HCT116 (cell line): ENCODE data around the gene SH2D1A.

ENCODE experiments used
- EZH2 ChIP-seq: fragments of 200-600 bp; sonication (generic); IDR thresholded peaks from 2 replicates; pipeline ENCODE4 v1.6.1; 2017; ENCODE audit warnings: antibody characterized with exemption, mixed run types
- RAD21 ChIP-seq: IDR thresholded peaks from 2 replicates; pipeline ENCODE4 v1.6.1; 2012; ENCODE audit warnings: low read depth, mild to moderate bottlenecking

- no peak for TF ChIP-seq RAD21
- TF ChIP-seq EZH2, result no peak
These were observed 12.5 kb downstream of the SH2D1A start for GRCh38 chrX:124358800-124359383.
